Calu3 (cell line): Measurements from ENCODE around the gene THSD7B. TPM values are rescaled to one million over a fixed set of nuclear protein-coding genes. Genes with fewer than 3 reads are reported as not detected.
"Not testable (repeated sequence)": the region's sequence is repeated elsewhere in the genome, so short reads cannot be mapped to it uniquely, and the experiment has no call there.

ENCODE experiments used
- BruUV-seq: library from RNA; stranded (reverse); fragments of 400-500 nt; replicated peaks from 2 replicates; lab custom pipeline; 2021; lab: Mats Ljungman, UMichigan
- CTCF ChIA-PET: fragments of 300-600 bp; sonication (Branson Sonifier 250); formaldehyde crosslinking; loops from one replicate; lab custom pipeline; 2022; ENCODE audit warnings: antibody characterized with exemption; lab: Charles Lee
- DNase-seq: peaks from one replicate; pipeline ENCODE4 v3.0.0; 2022
- H3K27ac Mint-ChIP-seq: one replicate; pipeline ENCODE4 v1.8.0; 2022; ENCODE audit warnings: mixed read lengths; ENCODE audit not compliant: unreplicated experiment
- H3K27me3 Mint-ChIP-seq: one replicate; pipeline ENCODE4 v1.8.0; 2022; ENCODE audit warnings: mixed read lengths; ENCODE audit not compliant: unreplicated experiment
- H3K36me3 Mint-ChIP-seq: one replicate; pipeline ENCODE4 v1.8.0; 2022; ENCODE audit warnings: mild to moderate bottlenecking, moderate library complexity, mixed read lengths; ENCODE audit not compliant: insufficient read depth, unreplicated experiment
- H3K4me1 Mint-ChIP-seq: one replicate; pipeline ENCODE4 v1.8.0; 2022; ENCODE audit warnings: mild to moderate bottlenecking, low read depth, mixed read lengths; ENCODE audit not compliant: unreplicated experiment
- H3K4me3 Mint-ChIP-seq: one replicate; pipeline ENCODE4 v1.8.0; 2022; ENCODE audit warnings: mild to moderate bottlenecking, low read depth, moderate library complexity, mixed read lengths; ENCODE audit not compliant: unreplicated experiment
- H3K9me3 Mint-ChIP-seq: one replicate; pipeline ENCODE4 v1.8.0; 2022; ENCODE audit warnings: low read depth, mixed read lengths; ENCODE audit not compliant: unreplicated experiment
- CTCF ChIP-seq: fragments of 200-600 bp; IDR thresholded peaks from one replicate; pipeline ENCODE4 v1.8.0; 2022; ENCODE audit warnings: antibody characterized with exemption; ENCODE audit not compliant: unreplicated experiment
- intact Hi-C: fragments of 100-400 bp; cut with micrococcal nuclease; formaldehyde crosslinking; loops from one replicate; pipeline ENCODE4 v1.10.0; 2022; ENCODE audit not compliant: unreplicated experiment
- total RNA-seq: library from RNA; stranded (reverse); gene quantifications from 2 replicates; pipeline ENCODE4 v1.2.3, GENCODE V29; 2022

THSD7B gene
- total RNA-seq, 1 experiment from 2014 or later: not detected

- no TSS peak for BruUV-seq
- no peak overlapping the region for H3K27ac Mint-ChIP-seq
- no peaks in the 10 kb centered on the region for H3K4me1 Mint-ChIP-seq
- H3K27me3 Mint-ChIP-seq: no peaks in the 10 kb centered on the region
- TF ChIP-seq CTCF: no peak
- H3K9me3 Mint-ChIP-seq: peaks cover 9% of the 10 kb centered on the region
- no peak overlapping the region for H3K4me3 Mint-ChIP-seq
- H3K36me3 Mint-ChIP-seq: no peaks in the 10 kb centered on the region
- no peak for DNase-seq
- CTCF ChIA-PET: interaction anchor here (0.7 kb wide), 1 partner anchor 612 kb away, joined by 3 read pairs; no protein-coding TSS in a partner anchor
- intact Hi-C loops: no loop called here
Measured at GRCh38 chr2:136966485-136966884, 201.1 kb downstream of the THSD7B start.

GRCh38 chr2:136980303-136980702, 215.0 kb downstream of the THSD7B start:
- Mint-ChIP-seq H3K4me1 (no peaks in the 10 kb centered on the region), H3K36me3 (no peaks in the 10 kb centered on the region), H3K4me3 (no peak overlapping the region), H3K27me3 (no peaks in the 10 kb centered on the region), H3K27ac (no peak overlapping the region), H3K9me3 (peaks cover 21% of the 10 kb centered on the region)
- intact Hi-C loops: no loop called here
- no TSS peak for BruUV-seq
- no peak for TF ChIP-seq CTCF
- CTCF ChIA-PET: no interaction called here
- DNase-seq: no peak

GRCh38 chr2:136981689-136982088, 216.3 kb downstream of the THSD7B start:
- H3K27ac Mint-ChIP-seq, DNase-seq, BruUV-seq, CTCF ChIA-PET, intact Hi-C loops, H3K36me3 Mint-ChIP-seq, H3K4me1 Mint-ChIP-seq, H3K27me3 Mint-ChIP-seq, H3K4me3 Mint-ChIP-seq: not testable (repeated sequence)
- H3K9me3 Mint-ChIP-seq: peaks cover 21% of the 10 kb centered on the region

GRCh38 chr2:136985044-136985443, 219.7 kb downstream of the THSD7B start:
- H3K27ac Mint-ChIP-seq: no peak overlapping the region
- DNase-seq: no peak
- CTCF ChIA-PET: no interaction called here

More at GRCh38 chr2:136985044-136985443, 219.7 kb downstream of the THSD7B start:
- Mint-ChIP-seq H3K36me3 (no peaks in the 10 kb centered on the region), H3K4me3 (no peak overlapping the region), H3K4me1 (no peaks in the 10 kb centered on the region), H3K27me3 (no peaks in the 10 kb centered on the region), H3K9me3 (peaks cover 19% of the 10 kb centered on the region)
- TF ChIP-seq CTCF: no peak
- no TSS peak for BruUV-seq
- intact Hi-C loops: no loop called here
